ES-I3 (cell line): ENCODE data around the gene RFX2.

ENCODE experiments used
- H3K36me3 ChIP-seq: 2 replicates; pipeline ENCODE4 v1.6.1; 2013; ENCODE audit warnings: mild to moderate bottlenecking, low read length, control low read depth, moderate library complexity; ENCODE audit not compliant: insufficient read depth
- H3K4me1 ChIP-seq: 2 replicates; pipeline ENCODE4 v1.6.1; 2013; ENCODE audit warnings: mild to moderate bottlenecking, control low read depth, low read length; ENCODE audit not compliant: insufficient read depth
- H3K9ac ChIP-seq: 2 replicates; pipeline ENCODE4 v1.6.1; 2013; ENCODE audit warnings: low read depth, mild to moderate bottlenecking, low read length, moderate library complexity
- H3K9me3 ChIP-seq: 2 replicates; pipeline ENCODE4 v1.6.1; 2013; ENCODE audit warnings: mild to moderate bottlenecking, low read length, moderate library complexity; ENCODE audit not compliant: control insufficient read depth, insufficient read depth

Gene RFX2

GRCh38 chr19:6055013-6055795 lies 55.1 kb downstream of the RFX2 start:
- no peaks in the 10 kb centered on the region for H3K36me3 ChIP-seq

DNA sequence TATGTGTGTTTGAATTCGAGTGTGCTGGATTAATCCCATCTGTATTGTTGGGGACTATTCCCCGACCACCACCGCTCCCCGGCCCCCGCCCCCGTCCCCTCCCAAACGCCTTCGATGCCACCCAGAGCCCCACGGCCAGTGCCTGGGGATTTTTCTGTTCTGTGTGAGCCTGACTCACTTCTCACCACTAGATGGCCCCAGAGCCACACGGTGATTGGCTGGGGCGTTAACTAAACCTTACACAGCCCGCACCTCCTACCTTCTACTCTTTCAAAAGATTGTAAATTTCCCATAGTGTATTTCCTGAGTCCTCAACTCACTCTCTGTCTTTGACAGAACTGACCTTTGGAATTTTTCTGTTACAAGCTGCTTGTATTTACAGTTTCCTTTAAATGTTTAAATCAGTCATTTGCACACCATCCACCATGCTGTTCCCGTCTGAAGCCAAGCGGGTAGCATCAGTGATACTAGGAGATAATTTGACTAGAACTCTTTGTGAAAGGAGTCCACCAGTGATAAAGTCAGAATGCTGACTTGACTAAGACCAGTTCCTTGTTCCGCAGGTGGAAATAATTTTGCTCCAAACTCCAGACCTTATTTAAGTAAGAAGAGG lies 61.4 kb downstream of the RFX2 start:
- no peak overlapping the region for H3K9ac ChIP-seq
- H3K4me1 ChIP-seq, result no peaks in the 10 kb centered on the region

More at GRCh38 chr19:6055013-6055795, 55.1 kb downstream of the RFX2 start:
- peaks cover 10% of the 10 kb centered on the region; the same call in 1 of the 2 replicates for H3K4me1 ChIP-seq
- no peaks in the 10 kb centered on the region for H3K9me3 ChIP-seq
- H3K9ac ChIP-seq, result no peak overlapping the region

DNA sequence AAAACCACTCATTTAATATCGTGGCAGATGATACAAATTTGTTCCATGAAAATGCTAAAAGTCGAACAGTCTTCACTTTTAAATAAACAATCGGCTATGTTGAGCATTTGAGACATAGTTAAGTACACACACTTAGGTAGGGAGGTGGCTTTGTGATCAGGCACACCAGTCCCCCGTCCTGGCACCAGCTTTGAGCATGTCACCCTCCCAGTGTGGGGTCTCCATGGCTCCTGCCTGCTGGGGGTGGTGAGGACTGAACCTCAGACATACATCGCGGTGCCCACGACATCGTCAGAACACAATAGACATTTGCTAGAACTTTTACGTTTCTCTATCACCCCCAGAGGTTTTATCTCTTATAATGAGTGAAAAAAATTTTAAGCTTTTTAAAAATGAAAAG lies 62.0 kb downstream of the RFX2 start:
- Histone ChIP-seq H3K9me3 (no peaks in the 10 kb centered on the region), H3K36me3 (no peaks in the 10 kb centered on the region), H3K4me1 (no peaks in the 10 kb centered on the region), H3K9ac (no peak overlapping the region)

More for the DNA sequence above, 61.4 kb downstream of the RFX2 start:
- Histone ChIP-seq H3K9me3 (no peaks in the 10 kb centered on the region), H3K36me3 (no peaks in the 10 kb centered on the region)

- no peaks in the 10 kb centered on the region for H3K36me3 ChIP-seq
- no peaks in the 10 kb centered on the region for H3K9me3 ChIP-seq
- H3K9ac ChIP-seq, result no peak overlapping the region
- H3K4me1 ChIP-seq, result no peaks in the 10 kb centered on the region
Observed at GRCh38 chr19:6047741-6048251, 62.5 kb downstream of the RFX2 start.

- H3K9me3 ChIP-seq, result no peaks in the 10 kb centered on the region
- no peak overlapping the region for H3K9ac ChIP-seq
- no peaks in the 10 kb centered on the region for H3K36me3 ChIP-seq
- H3K4me1 ChIP-seq, result no peaks in the 10 kb centered on the region
Observed at GRCh38 chr19:6047256-6047655, 63.0 kb downstream of the RFX2 start.

GRCh38 chr19:6045108-6045507 lies 65.2 kb downstream of the RFX2 start:
- no peaks in the 10 kb centered on the region for H3K36me3 ChIP-seq
- H3K9ac ChIP-seq, result no peak overlapping the region
- no peaks in the 10 kb centered on the region for H3K9me3 ChIP-seq
- H3K4me1 ChIP-seq, result no peaks in the 10 kb centered on the region

DNA sequence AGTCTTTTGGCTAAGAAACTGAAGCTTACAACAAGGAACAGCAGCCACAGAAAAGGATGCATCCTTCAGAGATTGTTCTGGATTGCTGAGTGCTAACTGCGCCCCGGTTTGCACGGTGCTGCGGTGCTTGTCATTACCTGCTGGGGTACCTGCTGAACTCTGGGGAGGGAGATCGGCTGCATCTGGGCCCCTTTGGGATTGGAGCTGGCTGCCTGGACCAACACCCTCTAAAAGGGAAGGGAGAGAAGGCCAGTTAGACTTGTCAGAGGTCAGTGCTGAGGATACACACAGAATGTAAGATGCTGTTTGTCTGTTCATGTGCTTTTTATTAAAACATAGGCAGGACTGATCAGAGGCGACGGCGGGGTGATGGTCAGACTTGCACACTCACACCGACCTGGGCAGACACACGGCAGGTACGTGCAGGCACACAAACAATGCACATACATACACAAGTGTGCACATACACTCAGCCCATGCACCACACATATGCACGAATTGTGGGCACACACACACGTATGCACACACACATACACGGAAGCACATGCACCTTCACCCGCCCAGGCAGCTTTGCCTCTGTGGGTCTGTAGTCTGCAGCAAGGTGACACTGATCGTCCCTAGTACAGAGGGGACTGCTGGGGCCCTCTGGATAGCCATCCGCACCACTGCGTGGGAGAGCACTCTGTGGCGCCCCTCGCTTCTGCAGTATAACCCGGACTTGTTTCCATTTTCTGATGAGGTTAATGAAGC lies 66.1 kb downstream of the RFX2 start:
- H3K9ac ChIP-seq, result no peak overlapping the region
- no peaks in the 10 kb centered on the region for H3K4me1 ChIP-seq
- H3K9me3 ChIP-seq, result no peaks in the 10 kb centered on the region
- H3K36me3 ChIP-seq, result no peaks in the 10 kb centered on the region

DNA sequence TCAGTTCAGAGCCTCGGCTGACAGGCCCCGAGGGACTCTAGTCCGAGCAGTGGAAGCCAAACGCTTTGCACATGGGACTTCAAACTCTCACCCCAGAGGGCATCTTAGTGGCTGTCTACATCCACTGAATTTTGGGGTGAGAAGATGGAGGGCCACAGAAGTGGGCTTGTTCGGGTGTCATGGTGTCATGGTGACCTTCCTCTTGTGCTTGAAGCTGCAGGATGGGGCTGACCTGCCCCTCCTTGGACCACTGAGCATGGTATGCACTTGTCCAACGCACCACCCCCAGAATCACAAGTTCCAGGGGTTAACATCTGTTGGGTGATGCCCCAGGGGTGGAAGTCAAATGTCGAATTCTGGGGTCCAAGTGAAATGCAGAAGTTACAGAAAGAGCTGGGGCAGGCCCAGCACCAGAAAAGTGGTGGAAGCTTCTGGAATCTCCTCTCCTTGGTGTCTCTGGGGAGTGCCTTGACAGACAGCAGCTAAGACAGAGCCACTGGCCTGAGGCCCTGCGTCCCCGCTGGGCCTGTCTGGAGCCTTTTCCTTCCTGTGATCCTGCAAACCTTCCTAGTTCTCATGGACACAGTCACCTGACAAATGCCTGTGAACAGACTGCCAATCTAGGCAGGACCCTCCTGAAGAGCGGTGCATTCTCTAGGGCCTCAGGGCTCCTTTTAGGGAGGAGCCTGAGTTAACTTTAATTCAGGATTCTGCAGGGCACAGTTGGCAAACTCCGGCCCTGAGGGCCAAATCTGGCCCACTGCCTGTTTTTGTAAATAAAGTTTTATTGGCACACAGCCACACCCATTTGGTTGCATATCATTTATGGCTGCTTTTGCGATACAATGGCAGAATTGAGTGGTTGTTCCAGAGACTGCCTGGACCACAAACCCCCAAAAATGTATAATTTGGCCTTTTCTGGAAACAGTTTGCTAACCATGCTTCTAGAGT lies 67.2 kb downstream of the RFX2 start:
- H3K9ac ChIP-seq, result no peak overlapping the region

GRCh38 chr19:6041991-6042481 lies 68.3 kb downstream of the RFX2 start:
- no peaks in the 10 kb centered on the region for H3K4me1 ChIP-seq
- H3K36me3 ChIP-seq, result no peaks in the 10 kb centered on the region
- no peak overlapping the region for H3K9ac ChIP-seq
- no peaks in the 10 kb centered on the region for H3K9me3 ChIP-seq

More for the DNA sequence above, 67.2 kb downstream of the RFX2 start:
- Histone ChIP-seq H3K36me3 (no peaks in the 10 kb centered on the region), H3K4me1 (no peaks in the 10 kb centered on the region), H3K9me3 (no peaks in the 10 kb centered on the region)

DNA sequence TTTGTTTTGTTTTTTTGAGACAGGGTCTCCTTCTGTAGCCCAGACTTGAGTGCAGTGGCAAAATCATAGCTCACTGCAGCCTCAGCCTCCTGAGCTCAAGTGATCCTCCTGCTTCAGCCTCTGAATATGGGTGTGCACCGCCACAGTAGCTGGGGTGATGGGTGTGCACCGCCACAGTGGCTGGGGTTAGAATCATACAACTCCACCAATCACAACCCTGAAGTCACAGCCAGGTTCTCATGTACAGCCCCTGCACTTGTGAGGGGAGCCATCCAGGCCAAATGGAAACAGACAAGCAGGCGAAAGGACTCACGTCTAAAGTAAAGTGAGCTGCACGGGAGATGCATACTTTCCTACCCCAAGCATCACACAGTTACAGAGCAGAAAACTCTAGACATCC lies 69.2 kb downstream of the RFX2 start:
- no peaks in the 10 kb centered on the region for H3K4me1 ChIP-seq
- no peak overlapping the region for H3K9ac ChIP-seq
- H3K9me3 ChIP-seq, result no peaks in the 10 kb centered on the region
- H3K36me3 ChIP-seq, result no peaks in the 10 kb centered on the region

DNA sequence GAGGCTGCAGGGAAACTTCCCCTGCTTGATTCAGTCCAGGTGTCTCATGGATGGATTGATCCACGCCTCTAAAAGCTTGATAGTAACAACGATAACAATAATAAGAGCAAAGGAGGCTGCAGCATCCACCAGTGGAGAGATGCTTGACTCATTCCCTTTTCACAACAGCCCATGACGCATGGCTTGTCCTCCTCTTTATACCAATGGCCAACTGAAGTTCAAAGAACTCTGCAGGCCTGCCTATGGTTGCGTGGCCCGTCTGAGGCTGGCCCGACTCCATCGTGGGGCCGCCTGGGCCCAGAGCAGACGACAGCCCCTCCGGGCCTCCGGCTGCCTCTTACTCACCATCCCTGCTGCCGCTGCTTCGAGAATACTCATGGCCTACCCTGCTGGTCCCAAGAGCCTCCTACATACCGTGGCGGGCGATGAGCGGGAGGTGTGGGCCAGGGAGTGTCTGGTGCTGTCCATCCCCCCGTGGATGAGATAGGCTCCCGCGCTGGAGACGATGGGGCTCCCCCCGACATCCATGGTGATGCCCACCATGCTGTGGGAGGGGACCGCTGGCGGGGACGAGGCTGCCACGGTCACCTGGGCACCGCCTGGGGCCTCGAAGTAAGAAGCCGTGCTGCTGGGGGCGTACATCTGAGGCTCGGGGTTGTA lies 70.6 kb downstream of the RFX2 start:
- Histone ChIP-seq H3K4me1 (no peaks in the 10 kb centered on the region), H3K9ac (no peak overlapping the region), H3K36me3 (no peaks in the 10 kb centered on the region), H3K9me3 (no peaks in the 10 kb centered on the region)

DNA sequence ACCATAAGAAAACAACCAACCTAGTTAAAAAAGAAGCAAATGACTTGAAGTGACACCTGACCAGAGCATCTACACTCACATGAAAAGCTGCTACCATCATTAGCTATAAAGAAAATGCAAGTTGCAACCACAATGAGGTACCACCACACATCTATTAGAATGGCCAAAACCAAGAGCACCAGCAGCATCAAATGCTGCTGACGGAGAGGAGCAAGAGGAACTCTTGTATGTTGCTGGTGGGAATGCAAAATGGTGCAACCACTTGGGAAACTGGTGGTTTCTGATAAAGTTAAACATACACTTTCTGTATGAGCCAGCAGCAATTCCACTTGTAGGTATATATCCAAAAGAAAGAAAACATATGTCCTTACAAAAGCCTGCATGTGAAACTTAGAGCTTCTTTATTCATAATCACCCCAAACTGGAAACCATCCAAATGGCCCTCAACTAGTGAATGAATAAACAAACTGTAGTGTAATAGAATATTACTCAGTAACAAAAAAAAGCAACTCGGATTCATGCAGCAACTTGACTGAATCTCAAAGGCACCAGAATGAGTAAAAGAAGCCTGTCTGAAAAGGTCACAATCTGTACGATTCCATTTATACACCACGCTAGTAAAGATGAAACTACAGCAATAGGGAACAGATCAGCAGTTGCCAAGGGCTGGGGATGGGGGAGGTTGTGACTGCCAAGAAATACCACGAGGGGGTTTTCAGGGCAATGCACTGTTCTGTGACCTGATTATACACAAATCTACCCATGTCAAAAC lies 71.5 kb downstream of the RFX2 start:
- no peaks in the 10 kb centered on the region for H3K4me1 ChIP-seq
- H3K9ac ChIP-seq, result no peak overlapping the region
- H3K9me3 ChIP-seq, result no peaks in the 10 kb centered on the region
- no peaks in the 10 kb centered on the region for H3K36me3 ChIP-seq

GRCh38 chr19:6035026-6035425 lies 75.3 kb downstream of the RFX2 start:
- Histone ChIP-seq H3K36me3 (no peaks in the 10 kb centered on the region), H3K4me1 (no peaks in the 10 kb centered on the region), H3K9ac (no peak overlapping the region), H3K9me3 (peaks cover under 1% of the 10 kb centered on the region; the same call in 1 of the 2 replicates)
